GM12878 (cell line): Measurements from ENCODE around the gene GM2A. TPM values are rescaled to one million over a fixed set of nuclear protein-coding genes. Genes with fewer than 3 reads are reported as not detected.
A peak's percentile ranks its signal among the peaks of the same experiment; 100 is the strongest.

ENCODE experiments used
- BACH1 ChIP-seq: fragments of 450-650 bp; IDR thresholded peaks from 2 replicates; pipeline ENCODE4 v1.6.1; 2017; ENCODE audit warnings: mild to moderate bottlenecking, borderline replicate concordance
- BMI1 ChIP-seq: fragments of 450-650 bp; IDR thresholded peaks from 2 replicates; pipeline ENCODE4 v1.6.1; 2016; ENCODE audit warnings: mild to moderate bottlenecking, moderate library complexity, borderline replicate concordance
- CREM ChIP-seq: IDR thresholded peaks from 2 replicates; pipeline ENCODE4 v1.6.1; 2014; ENCODE audit warnings: antibody characterized with exemption, low read depth
- JUNB ChIP-seq: IDR thresholded peaks from 2 replicates; pipeline ENCODE4 v1.6.1; 2016; ENCODE audit warnings: antibody characterized with exemption, mild to moderate bottlenecking
- KAT2A ChIP-seq: conservative IDR thresholded peaks from 2 replicates; pipeline ENCODE4 v1.6.1; 2011; ENCODE audit warnings: low read depth, low read length; ENCODE audit not compliant: control insufficient read depth
- MYB ChIP-seq: fragments of 150-350 bp; IDR thresholded peaks from 2 replicates; pipeline ENCODE4 v1.6.1; 2014; ENCODE audit warnings: mild to moderate bottlenecking, low read depth, low read length, borderline replicate concordance
- NFYB ChIP-seq: IDR thresholded peaks from 2 replicates; pipeline ENCODE4 v1.6.1; 2011; ENCODE audit warnings: low read depth, mild to moderate bottlenecking, low read length, improper control_type of control experiment, moderate library complexity; ENCODE audit not compliant: insufficient read depth
- NR2C1 ChIP-seq: fragments of 450-650 bp; IDR thresholded peaks from 2 replicates; pipeline ENCODE4 v1.6.1; 2017; ENCODE audit warnings: antibody characterized with exemption, mild to moderate bottlenecking, moderate library complexity
- NR2F1 ChIP-seq: fragments of 450-650 bp; conservative IDR thresholded peaks from 2 replicates; pipeline ENCODE4 v1.6.1; 2017; ENCODE audit warnings: mild to moderate bottlenecking
- NRF1 ChIP-seq: conservative IDR thresholded peaks from 2 replicates; pipeline ENCODE4 v1.6.1; 2011; ENCODE audit warnings: mild to moderate bottlenecking, low read depth, low read length, improper control_type of control experiment
- POLR2A ChIP-seq: IDR thresholded peaks from 2 replicates; pipeline ENCODE4 v1.6.1; 2011; ENCODE audit warnings: low read depth, mild to moderate bottlenecking, low read length
- POLR2AphosphoS5 ChIP-seq: IDR thresholded peaks from 2 replicates; pipeline ENCODE4 v1.6.1; 2011; ENCODE audit warnings: mild to moderate bottlenecking, low read length, inconsistent platforms
- RCOR1 ChIP-seq: conservative IDR thresholded peaks from 2 replicates; pipeline ENCODE4 v1.6.1; 2012; ENCODE audit warnings: low read depth, low read length, improper control_type of control experiment
- SMARCA5 ChIP-seq: fragments of 450-650 bp; IDR thresholded peaks from 2 replicates; pipeline ENCODE4 v1.6.1; 2017; ENCODE audit warnings: mild to moderate bottlenecking
- ZNF622 ChIP-seq: fragments of 450-650 bp; IDR thresholded peaks from 2 replicates; pipeline ENCODE4 v1.6.1; 2017; ENCODE audit warnings: mild to moderate bottlenecking, inconsistent platforms
- polyA plus RNA-seq, 11 experiments: library from polyadenylated mRNA; depleted of rRNA in 4 of 11; unstranded in 6 of 11; stranded (reverse) in 5 of 11; fragments of >200 nt; fragmentation: Nextera tagmentation in 4 of 11; fragmentation: Illumina TruSeq in 1 of 11; extraction: Ambion mirVana in 4 of 11; extraction: Trizol in 1 of 11; gene quantifications; 1 replicate in 1 of 11; 2 replicates in 10 of 11; pipeline versions ENCODE4 v1.2.1 to v1.2.3, GENCODE V29; 2011 to 2016; ENCODE audit warnings: inconsistent platforms in 2 of 11, missing spikeins in 2 of 11, low read depth in 1 of 11
- total RNA-seq, 4 experiments: library from RNA; depleted of rRNA in 3 of 4; stranded (reverse); fragments of >200 nt in 3 of 4; fragmentation: Illumina TruSeq in 1 of 4; extraction: Trizol in 1 of 4; gene quantifications; 2 replicates each; pipeline versions ENCODE4 v1.2.1 to v1.2.3, GENCODE V29; 2013 to 2021
- TF ChIP-seq, protein P1 (sequence below): fragments of 450-650 bp; IDR thresholded peaks from 2 replicates; pipeline ENCODE4 v1.6.1; 2017; ENCODE audit warnings: mild to moderate bottlenecking
- TF ChIP-seq, protein P2 (sequence below): IDR thresholded peaks from 2 replicates; pipeline ENCODE4 v1.6.1; 2011; ENCODE audit warnings: mild to moderate bottlenecking, low read depth, low read length, moderate library complexity; ENCODE audit not compliant: insufficient replicate concordance
- TF ChIP-seq, protein P3 (sequence below): fragments of 450-650 bp; IDR thresholded peaks from 2 replicates; pipeline ENCODE4 v1.6.1; 2017; ENCODE audit warnings: mild to moderate bottlenecking, moderate library complexity

Gene GM2A
- total and polyA plus RNA-seq, 10 of the 15 experiments (the other 5 are each of a cell fraction or from before 2014, with no cell fraction given): 33.6 to 106 (median 68.2) TPM

DNA sequence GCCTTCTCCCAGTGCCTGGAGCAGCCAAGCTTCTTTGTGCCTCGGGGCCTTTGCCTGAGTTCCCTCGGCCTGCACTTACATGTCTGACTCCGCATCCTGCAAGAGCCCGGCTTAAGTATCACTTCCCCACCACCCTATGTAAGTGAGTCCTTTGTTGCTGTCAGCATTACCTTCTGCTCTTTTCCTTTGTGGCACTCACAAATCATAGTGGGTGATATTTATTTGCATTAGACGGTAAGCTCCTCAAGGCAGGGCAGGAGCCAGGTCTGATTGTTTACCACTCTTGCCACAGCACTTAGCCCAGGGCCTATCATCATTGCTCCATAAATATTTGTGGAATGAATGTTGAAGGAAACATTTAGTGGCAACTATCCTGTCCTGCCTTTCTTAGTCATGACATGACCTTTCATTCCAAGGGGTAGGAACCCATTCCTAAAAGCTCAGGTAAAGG, 4.8 kb downstream of the GM2A start (continued):
- TF ChIP-seq CREM (no peak), RCOR1 (0 out of 2 replicates have a peak, but pooled peaks have one; percentile 17), NR2F1 (no peak), NFYB (no peak), JUNB (no peak), POLR2AphosphoS5 (peak; percentile 63), BMI1 (no peak), SMARCA5 (no peak), POLR2A (peak; percentile 63), MYB (no peak), NR2C1 (no peak), ZNF622 (no peak), BACH1 (no peak), NRF1 (no peak), KAT2A (no peak)
- TF ChIP-seq, protein P1, sequence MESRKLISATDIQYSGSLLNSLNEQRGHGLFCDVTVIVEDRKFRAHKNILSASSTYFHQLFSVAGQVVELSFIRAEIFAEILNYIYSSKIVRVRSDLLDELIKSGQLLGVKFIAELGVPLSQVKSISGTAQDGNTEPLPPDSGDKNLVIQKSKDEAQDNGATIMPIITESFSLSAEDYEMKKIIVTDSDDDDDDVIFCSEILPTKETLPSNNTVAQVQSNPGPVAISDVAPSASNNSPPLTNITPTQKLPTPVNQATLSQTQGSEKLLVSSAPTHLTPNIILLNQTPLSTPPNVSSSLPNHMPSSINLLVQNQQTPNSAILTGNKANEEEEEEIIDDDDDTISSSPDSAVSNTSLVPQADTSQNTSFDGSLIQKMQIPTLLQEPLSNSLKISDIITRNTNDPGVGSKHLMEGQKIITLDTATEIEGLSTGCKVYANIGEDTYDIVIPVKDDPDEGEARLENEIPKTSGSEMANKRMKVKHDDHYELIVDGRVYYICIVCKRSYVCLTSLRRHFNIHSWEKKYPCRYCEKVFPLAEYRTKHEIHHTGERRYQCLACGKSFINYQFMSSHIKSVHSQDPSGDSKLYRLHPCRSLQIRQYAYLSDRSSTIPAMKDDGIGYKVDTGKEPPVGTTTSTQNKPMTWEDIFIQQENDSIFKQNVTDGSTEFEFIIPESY: no peak
- TF ChIP-seq, protein P2, sequence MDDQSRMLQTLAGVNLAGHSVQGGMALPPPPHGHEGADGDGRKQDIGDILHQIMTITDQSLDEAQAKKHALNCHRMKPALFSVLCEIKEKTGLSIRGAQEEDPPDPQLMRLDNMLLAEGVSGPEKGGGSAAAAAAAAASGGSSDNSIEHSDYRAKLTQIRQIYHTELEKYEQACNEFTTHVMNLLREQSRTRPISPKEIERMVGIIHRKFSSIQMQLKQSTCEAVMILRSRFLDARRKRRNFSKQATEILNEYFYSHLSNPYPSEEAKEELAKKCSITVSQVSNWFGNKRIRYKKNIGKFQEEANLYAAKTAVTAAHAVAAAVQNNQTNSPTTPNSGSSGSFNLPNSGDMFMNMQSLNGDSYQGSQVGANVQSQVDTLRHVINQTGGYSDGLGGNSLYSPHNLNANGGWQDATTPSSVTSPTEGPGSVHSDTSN: no peak
- TF ChIP-seq, protein P3, sequence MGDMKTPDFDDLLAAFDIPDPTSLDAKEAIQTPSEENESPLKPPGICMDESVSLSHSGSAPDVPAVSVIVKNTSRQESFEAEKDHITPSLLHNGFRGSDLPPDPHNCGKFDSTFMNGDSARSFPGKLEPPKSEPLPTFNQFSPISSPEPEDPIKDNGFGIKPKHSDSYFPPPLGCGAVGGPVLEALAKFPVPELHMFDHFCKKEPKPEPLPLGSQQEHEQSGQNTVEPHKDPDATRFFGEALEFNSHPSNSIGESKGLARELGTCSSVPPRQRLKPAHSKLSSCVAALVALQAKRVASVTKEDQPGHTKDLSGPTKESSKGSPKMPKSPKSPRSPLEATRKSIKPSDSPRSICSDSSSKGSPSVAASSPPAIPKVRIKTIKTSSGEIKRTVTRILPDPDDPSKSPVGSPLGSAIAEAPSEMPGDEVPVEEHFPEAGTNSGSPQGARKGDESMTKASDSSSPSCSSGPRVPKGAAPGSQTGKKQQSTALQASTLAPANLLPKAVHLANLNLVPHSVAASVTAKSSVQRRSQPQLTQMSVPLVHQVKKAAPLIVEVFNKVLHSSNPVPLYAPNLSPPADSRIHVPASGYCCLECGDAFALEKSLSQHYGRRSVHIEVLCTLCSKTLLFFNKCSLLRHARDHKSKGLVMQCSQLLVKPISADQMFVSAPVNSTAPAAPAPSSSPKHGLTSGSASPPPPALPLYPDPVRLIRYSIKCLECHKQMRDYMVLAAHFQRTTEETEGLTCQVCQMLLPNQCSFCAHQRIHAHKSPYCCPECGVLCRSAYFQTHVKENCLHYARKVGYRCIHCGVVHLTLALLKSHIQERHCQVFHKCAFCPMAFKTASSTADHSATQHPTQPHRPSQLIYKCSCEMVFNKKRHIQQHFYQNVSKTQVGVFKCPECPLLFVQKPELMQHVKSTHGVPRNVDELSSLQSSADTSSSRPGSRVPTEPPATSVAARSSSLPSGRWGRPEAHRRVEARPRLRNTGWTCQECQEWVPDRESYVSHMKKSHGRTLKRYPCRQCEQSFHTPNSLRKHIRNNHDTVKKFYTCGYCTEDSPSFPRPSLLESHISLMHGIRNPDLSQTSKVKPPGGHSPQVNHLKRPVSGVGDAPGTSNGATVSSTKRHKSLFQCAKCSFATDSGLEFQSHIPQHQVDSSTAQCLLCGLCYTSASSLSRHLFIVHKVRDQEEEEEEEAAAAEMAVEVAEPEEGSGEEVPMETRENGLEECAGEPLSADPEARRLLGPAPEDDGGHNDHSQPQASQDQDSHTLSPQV: no peak
- TF ChIP-seq, all 136 proteins: peak for 17
